ENCODE measurements around the gene TULP4. TPM values are rescaled to one million over a fixed set of nuclear protein-coding genes. Genes with fewer than 3 reads are reported as not detected.
"Not testable (repeated sequence)": the region's sequence is repeated elsewhere in the genome, so short reads cannot be mapped to it uniquely, and the experiment has no call there.

Gene TULP4
- total RNA-seq, 1 donor from 2014 or later, result 171 TPM

GRCh38 chr6:158552055-158552795, 240.0 kb downstream of the TULP4 start:
- Mint-ChIP-seq H3K4me3 (ENCODE audit: low read depth) (no peak overlapping the region), H3K36me3 (ENCODE audit: insufficient read depth) (no peaks in the 10 kb centered on the region), H3K9me3 (ENCODE audit: low read depth) (no peaks in the 10 kb centered on the region), H3K27ac (peak overlapping the region; percentile 12), H3K27me3 (no peaks in the 10 kb centered on the region), H3K4me1 (ENCODE audit: low read depth) (peaks cover 34% of the 10 kb centered on the region)
- no peak for TF ChIP-seq CTCF (IDR thresholded peaks at IDR 0.05; ENCODE audit: unreplicated experiment)
- DNase-seq (ENCODE audit: low spot score, unreplicated experiment), result no peak

DNA sequence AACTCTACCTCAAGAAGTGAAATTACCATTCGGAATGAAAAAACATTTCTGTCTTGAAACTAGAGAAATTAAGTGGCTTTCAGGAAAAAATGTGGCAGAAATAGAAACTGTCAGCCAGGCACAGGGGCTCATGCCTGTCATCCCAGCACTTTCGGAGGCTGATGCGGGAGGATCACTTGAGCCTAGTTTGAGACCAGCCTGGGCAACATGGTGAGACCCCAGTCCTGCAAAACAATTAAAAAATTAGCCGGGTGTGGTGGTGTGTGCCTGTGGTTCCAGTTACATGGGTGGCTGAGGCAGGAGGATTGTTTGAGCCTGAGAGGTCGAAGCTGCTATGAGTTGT, 240.5 kb downstream of the TULP4 start:
- Mint-ChIP-seq H3K4me1 (ENCODE audit: low read depth) (peaks cover 35% of the 10 kb centered on the region), H3K9me3 (ENCODE audit: low read depth) (no peaks in the 10 kb centered on the region), H3K27ac (no peak overlapping the region), H3K36me3 (ENCODE audit: insufficient read depth) (no peaks in the 10 kb centered on the region), H3K4me3 (ENCODE audit: low read depth) (no peak overlapping the region), H3K27me3 (no peaks in the 10 kb centered on the region)
- no peak for DNase-seq (ENCODE audit: low spot score, unreplicated experiment)
- TF ChIP-seq CTCF (IDR thresholded peaks at IDR 0.05; ENCODE audit: unreplicated experiment), result no peak

DNA sequence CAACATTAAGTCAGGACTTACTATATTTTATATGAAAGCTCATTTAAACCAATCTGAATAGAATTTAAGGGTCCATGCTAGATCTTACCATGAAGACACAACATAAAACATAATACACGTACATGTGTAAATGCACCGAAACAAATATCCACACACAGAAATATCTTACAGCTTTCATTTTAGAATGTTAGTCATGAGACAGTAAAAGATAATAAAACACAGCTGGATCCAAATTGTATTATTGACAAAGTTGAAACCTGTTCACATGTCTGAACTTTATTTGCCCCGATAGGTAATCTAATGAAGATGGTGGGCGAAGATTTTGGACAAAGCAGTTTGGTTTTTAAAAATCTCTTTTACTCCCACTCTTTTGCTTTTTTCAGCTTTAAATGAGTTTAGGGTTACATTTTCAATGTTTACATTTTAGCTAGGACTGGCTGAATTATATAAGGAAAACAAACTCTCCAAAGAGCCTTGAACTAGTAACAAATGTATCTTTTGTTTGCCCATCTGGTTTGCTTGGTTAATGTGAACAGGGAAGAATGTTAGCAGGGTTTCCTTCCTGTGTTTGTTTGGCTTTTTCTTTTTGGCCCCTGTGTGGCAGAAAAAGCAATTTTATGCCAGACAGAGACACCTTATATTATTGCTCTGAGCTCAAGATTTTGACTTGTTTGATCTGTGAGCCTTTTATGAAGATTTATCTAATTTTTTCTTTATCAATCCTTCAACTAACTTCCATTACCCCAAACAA, 242.5 kb downstream of the TULP4 start:
- peak overlapping the region; percentile 97 for H3K27ac Mint-ChIP-seq
- peak overlapping the region; percentile 37 for H3K4me3 Mint-ChIP-seq (ENCODE audit: low read depth)
- no peaks in the 10 kb centered on the region for H3K9me3 Mint-ChIP-seq (ENCODE audit: low read depth)
- no peaks in the 10 kb centered on the region for H3K27me3 Mint-ChIP-seq
- TF ChIP-seq CTCF (IDR thresholded peaks at IDR 0.05; ENCODE audit: unreplicated experiment), result no peak
- no peak for DNase-seq (ENCODE audit: low spot score, unreplicated experiment)
- H3K4me1 Mint-ChIP-seq (ENCODE audit: low read depth), result peaks cover 38% of the 10 kb centered on the region
- no peaks in the 10 kb centered on the region for H3K36me3 Mint-ChIP-seq (ENCODE audit: insufficient read depth)

DNA sequence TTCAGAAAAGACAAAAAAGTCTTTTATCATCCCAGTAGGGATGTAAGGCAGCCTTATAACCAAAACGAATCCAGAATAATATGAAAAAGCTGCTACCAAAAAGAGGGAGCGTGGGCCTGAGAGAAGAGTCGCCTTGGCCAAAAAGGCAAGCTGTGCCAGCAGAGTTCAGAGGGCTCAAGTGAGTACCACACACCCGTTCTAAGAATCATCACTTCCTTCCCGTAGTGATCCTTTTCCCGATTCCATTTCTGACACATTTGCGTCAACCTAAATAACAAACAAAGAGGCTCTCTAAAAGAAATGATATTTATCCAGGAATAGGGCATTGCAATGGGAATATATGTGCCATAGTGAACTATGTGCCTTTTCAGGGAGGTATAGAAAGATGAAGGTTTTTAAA, 243.8 kb downstream of the TULP4 start:
- Mint-ChIP-seq H3K9me3 (ENCODE audit: low read depth) (no peaks in the 10 kb centered on the region), H3K27ac (peak overlapping the region; percentile 97), H3K4me3 (ENCODE audit: low read depth) (no peak overlapping the region), H3K36me3 (ENCODE audit: insufficient read depth) (no peaks in the 10 kb centered on the region), H3K27me3 (no peaks in the 10 kb centered on the region), H3K4me1 (ENCODE audit: low read depth) (peaks cover 43% of the 10 kb centered on the region)
- no peak for DNase-seq (ENCODE audit: low spot score, unreplicated experiment)
- TF ChIP-seq CTCF (IDR thresholded peaks at IDR 0.05; ENCODE audit: unreplicated experiment), result no peak

DNA sequence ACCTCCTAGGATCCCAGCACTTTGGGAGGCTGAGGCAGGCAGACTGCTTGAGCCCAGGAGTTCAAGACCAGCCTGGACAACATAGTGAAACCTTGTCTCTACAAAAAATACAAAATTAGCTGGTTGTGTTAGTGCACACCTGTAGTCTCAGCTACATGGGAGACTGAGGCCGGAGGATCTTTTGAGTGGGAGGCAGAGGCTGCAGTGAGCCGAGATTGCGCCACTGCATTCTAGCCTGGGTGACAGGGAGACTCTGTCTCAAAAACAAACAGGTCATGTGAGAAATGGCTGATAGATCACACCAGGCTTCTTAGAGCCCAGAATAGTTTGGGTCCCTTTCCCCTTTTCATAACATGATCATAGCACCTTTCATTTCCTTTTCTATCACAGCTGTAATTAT, 244.8 kb downstream of the TULP4 start:
- peaks cover 52% of the 10 kb centered on the region for H3K4me1 Mint-ChIP-seq (ENCODE audit: low read depth)
- not testable (repeated sequence) for DNase-seq (ENCODE audit: low spot score, unreplicated experiment); H3K9me3 Mint-ChIP-seq (ENCODE audit: low read depth); H3K4me3 Mint-ChIP-seq (ENCODE audit: low read depth); H3K27ac Mint-ChIP-seq; H3K27me3 Mint-ChIP-seq; H3K36me3 Mint-ChIP-seq (ENCODE audit: insufficient read depth)
